Measurements from ENCODE around the gene TDRD1.

The TDRD1 gene

DNA sequence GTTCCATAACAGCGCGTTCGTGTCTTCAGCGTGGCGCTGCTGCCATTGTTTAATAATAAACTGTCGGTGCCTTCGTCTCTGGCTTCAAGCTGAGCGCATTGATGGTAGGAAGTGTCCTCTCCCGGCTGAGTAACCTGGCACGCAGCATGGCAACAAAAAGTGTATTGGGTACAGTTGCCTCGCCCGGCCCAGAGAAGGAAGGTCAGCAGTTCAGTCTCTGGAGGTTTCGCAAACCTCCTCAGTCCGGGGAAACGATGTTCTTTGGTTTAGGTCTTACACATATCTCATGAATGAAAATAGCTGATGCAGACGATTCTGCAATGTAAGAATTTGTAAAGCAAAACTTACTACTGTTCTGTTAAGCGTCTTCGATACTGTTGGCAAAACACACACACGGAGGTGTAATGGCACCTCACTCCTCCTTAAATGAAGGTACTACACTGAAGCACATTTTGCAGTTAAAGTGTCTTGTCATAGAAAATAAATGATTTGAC lies 4.4 kb upstream of the TDRD1 start:
- DNase-seq (ENCODE audit: low read depth in 2 of 2), result no peak

DNA sequence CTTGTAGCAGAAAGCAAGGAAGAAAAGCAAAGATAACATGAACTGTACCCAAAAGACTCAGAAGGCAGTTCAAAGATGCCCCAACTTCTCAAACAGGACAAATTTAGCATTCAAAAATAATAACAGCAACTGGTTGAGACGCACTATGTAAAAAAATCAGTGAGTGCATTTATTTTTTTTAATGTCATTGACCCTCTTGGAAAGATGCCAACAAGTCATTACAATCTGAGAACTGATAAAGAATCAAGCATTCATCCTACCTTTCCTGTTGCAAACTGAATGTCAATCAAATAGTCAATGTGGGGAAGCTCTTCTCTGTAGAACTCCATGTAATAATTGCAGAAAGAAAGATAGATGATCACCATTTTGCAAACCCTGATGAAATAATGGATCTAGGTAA lies 3.5 kb upstream of the TDRD1 start:
- DNase-seq (ENCODE audit: low read depth in 2 of 2), result no peak

DNA sequence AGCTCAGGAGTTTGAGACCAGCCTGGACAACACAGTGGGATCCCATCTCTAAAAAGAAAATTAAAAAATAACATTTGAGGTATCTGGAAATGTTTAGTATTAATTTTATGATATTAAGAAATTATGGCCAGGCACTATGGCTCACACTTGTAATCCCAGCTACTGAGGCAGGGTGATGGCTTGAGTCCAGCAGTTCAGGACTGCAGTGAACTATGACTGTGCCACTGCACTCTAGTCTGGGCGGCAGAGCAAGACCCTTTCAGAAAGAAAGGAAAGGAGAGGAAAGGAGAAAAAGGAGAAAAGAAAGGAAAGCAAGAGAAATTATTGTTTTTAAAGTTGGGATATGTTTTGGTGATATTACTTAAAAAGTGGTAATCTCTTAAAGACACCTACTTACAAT lies 2.6 kb upstream of the TDRD1 start:
- DNase-seq (ENCODE audit: low read depth in 2 of 2), result no peak

DNA sequence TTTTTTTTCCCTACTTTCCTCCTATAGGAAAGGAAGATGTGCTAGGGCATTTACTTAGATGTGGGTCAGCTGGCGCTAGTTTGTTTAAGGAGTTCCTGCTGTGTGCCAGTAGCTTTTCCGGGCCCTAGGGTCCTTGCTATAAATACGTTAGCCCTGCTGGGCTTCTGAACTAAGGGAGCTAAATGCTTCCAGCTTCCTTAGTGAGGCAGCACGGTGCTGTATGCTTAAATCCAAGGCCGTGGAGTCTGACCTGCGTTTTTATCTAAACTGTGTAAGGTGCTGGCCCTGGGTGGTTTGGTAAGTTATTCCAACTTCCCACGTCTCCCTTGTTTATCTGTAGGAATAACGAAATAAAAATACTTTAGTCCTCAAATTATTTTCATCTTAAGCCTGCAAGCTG lies 594 bp downstream of the TDRD1 start:
- no peak for DNase-seq (ENCODE audit: low read depth in 2 of 2)

DNA sequence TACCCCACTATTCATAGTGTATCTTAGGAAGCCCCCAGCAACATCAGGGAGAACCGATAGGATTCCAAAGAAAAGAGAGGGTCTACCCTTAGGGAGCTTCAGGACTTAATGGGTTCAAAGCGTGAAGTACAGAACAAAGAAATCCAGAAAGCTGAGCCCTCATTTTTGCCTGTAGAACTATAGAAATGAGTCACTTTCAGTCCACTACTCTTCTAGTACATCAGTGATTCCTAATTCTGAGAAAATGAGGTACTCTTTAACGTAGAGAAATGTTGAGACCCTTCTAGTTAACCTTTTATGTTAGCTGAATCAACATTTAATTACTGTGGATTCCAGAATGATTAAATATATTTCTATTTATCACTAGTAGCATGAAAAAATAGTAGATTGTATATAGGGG lies 1.8 kb downstream of the TDRD1 start:
- no peak for DNase-seq (ENCODE audit: low read depth in 2 of 2)

DNA sequence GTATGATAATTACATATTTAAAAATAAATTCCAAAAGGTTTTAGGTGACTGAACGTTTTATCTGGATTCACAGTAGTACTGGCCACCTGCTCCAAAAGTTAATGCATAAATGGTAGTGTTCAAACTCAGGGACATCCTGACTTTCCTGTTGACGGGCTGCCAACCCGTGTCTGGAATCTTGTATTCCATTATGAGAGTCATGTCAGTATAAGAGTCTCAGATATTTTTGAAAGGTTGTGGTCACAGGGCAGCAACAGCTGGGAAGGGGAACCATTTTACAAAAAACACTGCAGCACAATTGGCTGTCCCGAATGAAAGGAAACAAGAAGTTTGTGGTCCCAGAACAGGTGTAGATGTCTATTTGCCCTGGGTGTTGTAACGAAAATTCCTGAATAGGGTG lies 2.8 kb downstream of the TDRD1 start:
- no peak for DNase-seq (ENCODE audit: low read depth in 2 of 2)

DNA sequence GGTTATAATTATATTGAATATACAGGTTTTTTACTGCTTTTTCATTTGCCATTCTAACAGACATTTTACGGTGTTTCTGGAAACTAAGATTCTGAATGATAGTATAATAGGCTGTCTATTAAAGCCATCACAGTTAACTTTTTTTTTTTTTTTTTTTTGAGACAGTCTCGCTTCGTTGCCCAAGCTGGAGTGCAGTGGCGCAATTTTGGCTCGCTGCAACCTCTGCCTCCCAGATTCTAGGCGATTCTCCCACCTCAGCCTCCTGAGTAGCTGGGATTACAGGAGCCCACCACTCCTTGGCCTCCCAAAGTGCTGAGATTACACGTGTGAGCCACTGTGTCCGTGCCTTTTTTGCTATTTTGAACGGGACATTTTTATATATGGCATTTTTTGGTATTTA lies 4.4 kb downstream of the TDRD1 start:
- no peak for DNase-seq (ENCODE audit: low read depth in 2 of 2)

DNA sequence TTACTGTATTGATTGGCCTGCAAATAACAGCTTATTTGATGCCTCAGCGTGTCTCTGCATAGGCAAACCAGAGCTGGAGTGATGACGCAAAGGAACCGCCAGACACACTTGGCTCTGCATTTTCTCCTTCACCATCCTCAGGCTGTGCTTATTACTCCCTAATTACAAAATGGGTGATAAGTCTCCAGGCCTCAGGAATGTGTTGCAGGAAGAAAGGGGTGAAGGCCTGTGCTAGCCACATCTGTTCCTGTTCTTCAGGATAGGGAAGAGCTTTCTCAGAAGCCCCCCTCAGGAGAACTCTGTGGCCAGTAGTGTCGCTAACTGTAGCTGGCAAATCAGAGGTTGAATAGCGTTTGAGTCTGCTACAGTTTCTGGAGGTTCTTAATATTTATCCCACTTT lies 5.1 kb downstream of the TDRD1 start:
- no peak for DNase-seq (ENCODE audit: low read depth in 2 of 2)

DNA sequence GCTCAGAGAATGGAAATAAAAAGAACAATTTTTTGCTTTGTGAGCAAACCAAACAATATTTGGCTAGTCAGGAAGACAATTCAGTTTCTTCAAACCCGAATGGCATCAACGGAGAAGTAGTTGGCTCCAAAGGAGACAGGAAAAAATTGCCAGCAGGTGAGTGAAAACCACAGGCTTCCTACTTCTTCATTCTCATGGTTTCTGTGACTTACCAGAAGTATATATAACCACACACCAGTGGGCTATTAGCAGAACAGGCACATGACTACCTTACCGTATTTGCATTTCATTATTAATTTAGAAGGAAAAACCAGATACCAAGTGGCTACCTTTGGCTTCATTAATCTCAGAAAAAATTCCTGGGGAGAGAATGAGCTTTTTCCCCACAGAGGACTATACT lies 8.8 kb downstream of the TDRD1 start:
- DNase-seq (ENCODE audit: low read depth in 2 of 2), result no peak

DNA sequence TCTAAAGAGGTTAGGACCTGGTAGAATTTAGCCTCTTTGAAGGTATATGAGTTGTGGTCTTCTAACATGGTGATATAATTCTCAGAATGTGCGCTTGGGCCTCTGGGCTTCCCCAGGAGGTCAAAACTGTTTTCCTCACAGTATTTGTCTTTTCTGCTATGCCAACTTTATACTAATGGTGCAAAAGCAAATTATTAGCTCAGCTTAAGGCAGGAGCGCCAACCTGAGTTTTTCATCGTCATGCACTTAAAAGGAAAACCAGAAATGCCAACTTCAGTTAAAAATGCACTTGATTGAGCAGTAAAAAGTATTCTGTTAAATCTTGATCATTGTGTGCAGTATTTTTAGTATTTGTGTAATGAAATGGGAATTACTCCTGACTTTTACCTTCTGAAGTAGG lies 9.7 kb downstream of the TDRD1 start:
- no peak for DNase-seq (ENCODE audit: low read depth in 2 of 2)

DNA sequence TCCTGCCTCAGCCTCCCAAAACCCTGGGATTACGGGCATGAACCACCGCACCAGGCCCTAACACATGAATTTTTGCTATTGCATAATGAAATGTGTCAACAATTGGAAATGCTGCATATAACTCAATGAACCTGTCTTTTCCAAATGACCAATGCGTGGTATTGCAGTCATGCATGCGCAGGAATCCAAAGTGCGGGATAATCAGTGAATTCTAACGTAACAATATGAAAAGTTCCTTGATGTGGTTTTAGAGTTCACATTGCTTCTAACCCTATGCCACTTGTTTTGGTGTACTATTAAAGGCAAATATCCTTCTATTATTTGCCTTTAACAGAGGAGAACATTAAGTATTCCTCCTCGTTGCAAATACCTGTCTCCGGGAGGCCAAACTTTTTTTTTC lies 10.5 kb downstream of the TDRD1 start:
- no peak for DNase-seq (ENCODE audit: low read depth in 2 of 2)

DNA sequence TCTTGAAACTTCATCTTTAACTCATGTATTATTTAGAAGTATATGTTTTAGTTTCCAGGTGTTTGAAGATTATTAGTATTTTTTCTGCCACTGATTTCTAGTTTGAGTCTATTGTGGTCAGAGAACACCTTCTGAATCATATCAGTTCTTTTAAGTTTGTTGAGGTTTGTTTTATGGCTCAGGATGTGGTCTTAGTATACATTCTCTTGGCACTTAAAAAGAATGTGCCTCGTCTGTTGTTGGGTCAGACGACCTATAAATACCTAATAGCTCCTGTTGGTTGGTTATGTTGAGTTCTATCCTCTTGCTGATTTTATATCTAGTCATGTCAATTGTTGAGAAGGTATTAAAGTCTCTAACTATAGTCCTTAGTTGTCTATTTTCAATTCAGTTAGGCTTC lies 15.9 kb downstream of the TDRD1 start:
- no peak for DNase-seq (ENCODE audit: low read depth in 2 of 2)

DNA sequence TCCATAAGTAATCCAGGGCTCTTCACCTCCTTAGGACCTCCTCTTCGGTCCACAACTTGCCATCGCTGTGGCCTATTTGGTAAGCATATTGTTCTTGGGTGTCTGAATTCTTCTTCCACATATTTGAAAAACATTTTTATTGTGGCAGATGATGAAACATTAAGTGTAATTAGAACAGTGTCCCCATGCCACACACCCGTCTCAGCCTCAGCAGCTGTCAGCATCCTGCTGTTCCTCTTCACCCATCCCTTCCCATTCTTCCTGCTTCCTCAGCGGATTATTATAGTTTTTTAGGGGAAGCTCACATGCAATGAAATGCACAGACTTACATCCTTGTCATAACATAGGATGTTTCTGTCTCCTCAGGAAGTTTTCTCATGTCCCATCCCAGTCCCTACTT lies 20.1 kb downstream of the TDRD1 start:
- DNase-seq (ENCODE audit: low read depth in 2 of 2), result no peak

DNA sequence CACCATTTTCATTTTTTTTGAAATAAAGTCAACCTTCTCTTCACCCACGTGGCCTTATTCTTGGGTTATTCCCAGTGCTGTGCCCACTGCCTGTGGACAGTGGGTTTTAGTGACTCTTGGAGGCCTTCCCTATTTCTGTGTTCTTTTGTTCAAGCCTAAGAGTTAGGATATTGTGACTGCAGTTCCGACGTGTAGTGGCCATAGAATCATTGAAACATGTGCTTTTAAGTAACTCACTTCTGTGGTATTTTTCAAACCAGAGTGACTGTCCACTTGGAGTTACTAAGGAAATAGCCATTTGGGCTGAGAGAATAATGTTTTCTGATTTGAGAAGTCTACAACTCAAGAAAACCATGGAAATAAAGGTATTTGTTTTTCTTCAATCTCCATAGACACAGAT lies 23.7 kb downstream of the TDRD1 start:
- DNase-seq (ENCODE audit: low read depth in 2 of 2), result no peak

DNA sequence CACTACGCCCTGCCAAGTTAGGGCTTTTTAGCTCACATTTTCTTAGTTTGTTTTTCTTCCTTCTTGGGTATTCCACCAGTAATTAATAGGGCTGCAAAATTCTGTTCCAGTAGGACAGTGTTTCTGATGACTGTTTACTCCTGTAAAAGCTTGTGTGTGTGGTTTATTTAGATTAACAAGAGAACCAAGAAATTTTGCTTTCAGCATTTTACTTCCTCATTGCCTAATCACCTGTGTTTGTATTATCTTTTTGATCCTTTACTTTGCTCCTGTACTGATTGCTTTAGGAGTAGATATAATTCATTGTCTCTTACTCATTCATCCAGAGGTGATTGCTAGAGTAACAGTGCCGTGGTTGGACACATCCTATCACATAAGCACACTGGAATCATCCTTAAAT lies 27.7 kb downstream of the TDRD1 start:
- no peak for DNase-seq (ENCODE audit: low read depth in 2 of 2)

DNA sequence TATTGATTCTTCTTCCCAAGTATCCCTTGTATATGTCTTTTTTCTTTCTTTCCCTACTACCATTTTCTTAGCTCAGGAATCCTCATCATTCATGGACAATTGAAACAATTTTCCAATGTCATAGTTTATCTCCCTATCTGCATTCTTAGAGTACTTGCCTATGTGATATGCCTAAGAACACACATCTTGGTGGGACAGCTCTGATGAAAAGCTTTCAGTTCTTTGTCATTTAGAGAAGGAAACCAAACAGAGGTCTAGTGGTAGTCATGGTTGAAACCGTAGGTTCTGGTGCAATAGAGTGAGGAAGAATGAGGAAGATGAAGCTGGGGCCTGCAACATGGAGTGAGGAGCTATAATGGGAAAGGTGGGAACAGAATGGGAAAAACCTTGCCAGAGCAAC lies 28.2 kb downstream of the TDRD1 start:
- DNase-seq (ENCODE audit: low read depth in 2 of 2), result no peak

DNA sequence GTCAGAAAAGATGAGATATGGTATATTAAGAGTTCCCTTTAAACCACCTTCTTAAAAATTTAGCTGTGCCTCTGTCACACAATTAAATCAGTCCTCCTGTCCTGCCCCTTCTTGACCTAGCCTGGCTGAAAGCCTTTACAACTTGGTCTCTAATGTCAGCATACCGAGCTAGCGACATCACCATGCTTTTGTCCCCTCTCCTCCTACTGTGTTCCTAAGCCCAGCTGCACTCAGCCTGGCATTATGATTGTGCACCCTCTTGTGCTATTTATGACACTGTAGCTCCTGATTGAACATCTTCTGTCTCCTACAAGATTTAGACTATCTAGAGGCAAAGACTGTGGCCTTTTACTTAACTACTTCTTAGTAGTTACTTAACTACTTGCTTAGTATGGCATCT lies 29.2 kb downstream of the TDRD1 start:
- DNase-seq (ENCODE audit: low read depth in 2 of 2), result no peak

DNA sequence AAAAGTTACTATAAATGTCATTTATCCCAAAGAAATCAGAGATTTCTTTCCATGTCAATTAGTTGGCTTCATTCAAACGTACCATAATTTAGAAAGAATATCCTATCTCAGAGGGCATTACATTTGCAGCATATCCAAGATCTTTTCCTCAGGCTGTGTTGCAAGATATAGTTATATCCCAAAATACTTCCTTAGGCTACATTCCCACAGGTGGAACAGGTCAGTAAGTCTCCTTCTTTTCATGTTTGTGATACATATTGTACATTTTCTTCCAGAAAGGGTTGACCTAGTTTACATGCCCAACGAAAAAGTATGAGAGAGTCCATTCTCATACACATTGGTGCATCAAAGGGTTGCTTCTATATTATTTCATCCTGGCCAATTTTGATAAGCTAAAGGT lies 33.0 kb downstream of the TDRD1 start:
- no peak for DNase-seq (ENCODE audit: low read depth in 2 of 2)

DNA sequence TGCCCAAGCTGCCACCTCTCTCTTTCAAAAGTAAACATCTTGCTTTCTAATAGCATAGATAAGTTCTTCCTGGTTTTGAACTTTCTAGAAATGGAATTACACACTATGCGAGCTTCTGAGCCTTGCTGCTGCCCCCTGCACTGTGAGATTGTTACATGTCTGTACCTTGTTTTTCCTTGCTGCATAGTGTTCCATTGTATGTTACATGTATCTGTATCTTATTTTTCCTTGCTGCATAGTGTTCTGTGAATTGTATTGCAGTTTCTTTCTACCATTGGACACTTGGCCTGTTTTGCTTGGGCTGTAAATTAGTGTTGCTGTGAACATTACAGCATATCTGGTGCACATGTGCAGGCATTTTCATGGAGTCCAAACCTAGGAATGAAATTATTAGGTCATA lies 35.9 kb downstream of the TDRD1 start:
- no peak for DNase-seq (ENCODE audit: low read depth in 2 of 2)

DNA sequence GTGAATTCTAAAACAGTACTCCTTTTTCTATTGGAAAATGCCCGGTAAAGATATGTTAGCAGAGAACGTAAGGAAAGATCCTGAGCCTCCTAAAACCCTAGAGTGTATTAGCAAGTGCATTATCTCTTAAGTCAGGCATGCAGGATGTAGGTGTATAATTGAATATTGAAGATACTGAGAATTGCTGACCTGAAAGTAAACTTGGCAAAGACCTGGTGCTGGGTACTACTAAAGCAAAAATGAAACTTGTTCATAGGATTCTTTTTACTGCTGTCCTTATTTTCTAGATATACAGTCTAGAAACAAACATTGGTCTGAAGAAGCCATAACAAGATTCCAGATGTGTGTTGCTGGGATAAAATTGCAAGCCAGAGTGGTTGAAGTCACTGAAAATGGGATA lies 41.1 kb downstream of the TDRD1 start:
- DNase-seq (ENCODE audit: low read depth in 2 of 2), result no peak

DNA sequence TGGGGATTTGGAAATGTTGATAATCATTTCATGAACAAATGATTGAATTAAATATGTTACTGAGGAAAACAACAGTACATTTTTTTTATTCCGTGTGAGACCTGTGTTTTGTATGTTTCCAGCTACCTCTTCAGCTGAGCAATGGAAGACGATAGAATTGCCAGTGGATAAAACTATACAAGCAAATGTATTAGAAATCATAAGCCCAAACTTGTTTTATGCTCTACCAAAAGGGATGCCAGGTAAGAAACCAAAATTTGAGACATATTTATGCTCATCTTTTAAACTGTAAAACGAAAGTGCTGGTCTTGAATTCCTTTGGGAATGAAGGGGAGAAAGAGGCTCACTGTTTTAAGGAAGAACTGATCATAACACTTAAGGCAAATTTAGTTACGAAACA lies 42.1 kb downstream of the TDRD1 start:
- no peak for DNase-seq (ENCODE audit: low read depth in 2 of 2)

DNA sequence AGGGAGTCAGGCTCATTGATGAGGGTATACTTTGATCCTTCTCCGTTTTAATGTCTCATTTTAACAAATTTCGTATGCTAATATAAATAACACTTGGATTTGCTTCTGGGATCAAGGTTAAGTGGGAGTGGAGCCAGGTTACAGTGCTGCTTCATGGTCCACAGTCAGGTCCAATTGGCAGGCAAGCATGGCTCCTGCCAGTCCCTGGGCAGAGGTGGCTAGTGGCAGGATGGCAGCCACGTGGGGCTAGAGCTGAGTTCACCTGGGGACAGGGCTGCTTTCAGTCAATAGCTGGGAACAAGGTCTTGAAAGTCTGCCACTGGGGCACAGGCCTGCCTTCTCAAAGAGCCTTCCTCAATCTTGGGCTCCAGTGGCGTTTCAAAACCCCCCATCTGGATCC lies 43.9 kb downstream of the TDRD1 start:
- no peak for DNase-seq (ENCODE audit: low read depth in 2 of 2)

DNA sequence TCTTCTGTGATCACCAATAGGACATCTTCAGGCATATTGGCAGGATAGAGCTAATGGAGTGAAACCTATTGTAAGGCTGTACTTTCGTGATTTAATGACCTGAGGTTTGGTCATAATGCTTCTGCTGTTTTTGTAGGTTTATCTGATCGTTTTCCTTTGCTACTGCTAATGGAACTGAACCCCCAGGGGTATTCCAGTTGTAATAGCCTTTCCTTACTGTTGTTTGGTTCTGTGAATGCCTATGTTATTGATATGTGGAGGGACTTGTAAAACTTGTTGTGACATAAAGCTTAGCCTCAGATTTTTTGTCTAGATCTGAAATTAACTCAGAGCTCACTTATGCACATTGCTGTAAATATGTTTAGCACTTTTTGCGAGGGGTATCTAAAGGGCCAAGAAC lies 49.0 kb downstream of the TDRD1 start:
- no peak for DNase-seq (ENCODE audit: low read depth in 2 of 2)

DNA sequence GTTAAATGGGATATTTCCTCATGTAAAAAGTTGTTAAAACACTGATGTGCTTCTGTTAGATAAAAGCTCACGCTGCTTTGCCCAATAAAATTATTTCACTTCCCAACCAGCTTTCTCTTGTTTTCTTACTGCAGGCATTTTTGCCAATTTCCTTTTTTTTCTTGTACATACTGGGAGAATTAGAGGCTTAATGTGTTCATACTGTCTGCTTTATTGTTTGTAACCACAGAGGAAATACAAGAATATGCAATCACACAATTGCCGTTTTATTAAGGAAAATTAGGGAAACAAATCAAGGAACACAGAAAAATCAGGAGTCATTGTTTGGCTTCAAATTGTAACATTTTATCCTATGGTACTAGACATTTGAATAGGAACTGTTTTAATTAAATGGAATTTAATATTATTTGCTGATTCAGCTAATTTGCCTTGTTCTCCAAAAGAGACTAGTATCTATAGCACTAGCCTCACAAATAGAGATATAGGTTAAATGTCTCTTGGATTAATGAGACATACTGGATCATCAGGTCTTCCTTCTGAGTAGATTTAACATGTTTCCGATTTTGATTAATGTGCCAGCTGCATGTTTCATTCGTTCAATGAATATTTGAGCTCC lies 53.5 kb downstream of the TDRD1 start:
- DNase-seq (ENCODE audit: low read depth in 2 of 2), result no peak

DNA sequence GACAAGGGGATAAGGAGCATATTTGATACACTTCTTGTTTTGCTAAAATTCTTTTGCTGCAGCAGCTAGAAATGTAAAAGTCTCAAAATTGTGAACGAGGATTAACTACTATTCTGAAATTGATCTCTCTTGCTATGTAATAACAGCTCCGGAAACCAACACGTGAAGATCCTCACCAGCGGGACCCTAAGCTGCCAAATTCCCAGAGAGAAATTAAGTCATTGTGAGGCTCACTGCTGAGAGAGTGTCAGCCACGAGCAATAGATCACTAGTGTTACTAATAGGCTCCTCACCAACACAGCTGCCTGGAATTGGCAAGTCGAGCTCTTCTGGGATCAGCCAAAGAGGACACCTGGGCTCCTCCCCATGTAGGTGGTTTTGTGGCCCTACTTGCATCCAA lies 54.3 kb downstream of the TDRD1 start:
- no peak for DNase-seq (ENCODE audit: low read depth in 2 of 2)

Measured in stimulated activated CD4-positive, alpha-beta T cell treated with anti-CD3 and anti-CD28 coated beads, Interleukin-15, amount 100 ng/mL, for 48 hours (primary cell).